Common myeloid progenitor, CD34-positive (primary cell): Measurements from ENCODE around the gene KRTAP24-1.
A peak's percentile ranks its signal among the peaks of the same experiment; 100 is the strongest.

Experiments used
- CTCF ChIA-PET: fragments of 350-600 bp; sonication (Branson Sonifier 250); formaldehyde crosslinking; loops from one replicate; lab custom pipeline; 2021; ENCODE audit warnings: antibody characterized with exemption; lab: Charles Lee
- POLR2A ChIA-PET: fragments of 350-600 bp; sonication (Branson Sonifier 250); formaldehyde crosslinking; loops from one replicate; lab custom pipeline; 2021; ENCODE audit warnings: antibody characterized with exemption; lab: Charles Lee
- DNase-seq, 3 donors: peaks; one replicate each; pipeline versions ENCODE4 v3.0.0 to v3.0.0-alpha.2; 2013
- H3K27ac ChIP-seq, 2 experiments: 1 replicate in 1 of 2; 2 replicates in 1 of 2; pipeline ENCODE4 v1.7.0; 2013; ENCODE audit warnings: inconsistent platforms in 2 of 2, low read length in 2 of 2, mild to moderate bottlenecking in 2 of 2, low read depth in 1 of 2, moderate library complexity in 1 of 2; ENCODE audit not compliant: severe bottlenecking in 2 of 2, insufficient read depth in 1 of 2, poor library complexity in 1 of 2
- H3K27me3 ChIP-seq, 5 experiments: replicated peaks in 2 of 5; 1 replicate in 3 of 5; 2 replicates in 2 of 5; pipeline versions ENCODE4 v1.6.1 to v1.7.0; 2013; ENCODE audit warnings: low read length in 4 of 5, mild to moderate bottlenecking in 2 of 5, moderate library complexity in 2 of 5, inconsistent platforms in 1 of 5; ENCODE audit not compliant: insufficient read depth in 5 of 5, control insufficient read depth in 4 of 5
- H3K36me3 ChIP-seq, 4 experiments: 1 replicate in 2 of 4; 2 replicates in 2 of 4; pipeline versions ENCODE4 v1.6.1 to v1.7.0; 2013; ENCODE audit warnings: low read length in 3 of 4, control low read depth in 1 of 4, mild to moderate bottlenecking in 1 of 4; ENCODE audit not compliant: control insufficient read depth in 4 of 4, insufficient read depth in 4 of 4
- H3K4me1 ChIP-seq, 4 experiments: 1 replicate in 3 of 4; 2 replicates in 1 of 4; pipeline versions ENCODE4 v1.6.1 to v1.7.1; 2013; ENCODE audit warnings: low read length in 3 of 4, mild to moderate bottlenecking in 3 of 4, control low read depth in 1 of 4, inconsistent platforms in 1 of 4, moderate library complexity in 1 of 4; ENCODE audit not compliant: control insufficient read depth in 4 of 4, insufficient read depth in 4 of 4; ENCODE audit errors: control extremely low read depth in 1 of 4
- H3K4me3 ChIP-seq, 7 experiments: 1 replicate in 4 of 7; 2 replicates in 3 of 7; pipeline versions ENCODE4 v1.5.1 to v1.7.0; 2013; ENCODE audit warnings: mild to moderate bottlenecking in 7 of 7, low read length in 6 of 7, moderate library complexity in 6 of 7, inconsistent platforms in 2 of 7, low read depth in 2 of 7, control low read depth in 1 of 7; ENCODE audit not compliant: insufficient read depth in 4 of 7, control insufficient read depth in 1 of 7; ENCODE audit errors: extremely low read depth in 1 of 7
- H3K9me3 ChIP-seq, 5 experiments: 1 replicate in 4 of 5; 2 replicates in 1 of 5; pipeline versions ENCODE4 v1.6.1 to v1.7.1; 2013; ENCODE audit warnings: low read length in 4 of 5, mild to moderate bottlenecking in 2 of 5, inconsistent platforms in 1 of 5, low read depth in 1 of 5, moderate library complexity in 1 of 5; ENCODE audit not compliant: control insufficient read depth in 4 of 5, insufficient read depth in 2 of 5; ENCODE audit errors: control extremely low read depth in 1 of 5
- WGBS: methylation state at CpG from one replicate; pipeline ENCODE4 v1.1.5; 2013; ENCODE audit not compliant: insufficient coverage; 5-methylcytosine and 5-hydroxymethylcytosine counted together

The KRTAP24-1 gene

GRCh38 chr21:30289215-30289614 is 6.5 kb upstream of the KRTAP24-1 start, which contains the start of gene KRTAP25-1:
Gene KRTAP25-1 (minus strand): TSS chr21:30289514. CDS start chr21:30289490, 24 bp downstream.
- no peaks in the 10 kb centered on the region for H3K9me3 ChIP-seq
- H3K4me1 ChIP-seq, result no peaks in the 10 kb centered on the region
- ChIA-PET POLR2A (no interaction called here), CTCF (no interaction called here)
- H3K27me3 ChIP-seq, result peaks cover 0 to 2% (median 0%) of the 10 kb centered on the region in 5 experiments
- WGBS, result 82% methylated on average over 2 of the region's 2 CpGs
- H3K36me3 ChIP-seq, result no peaks in the 10 kb centered on the region
- no peak for DNase-seq
- H3K4me3 ChIP-seq, result no peak within 1 kb of the TSS
- H3K27ac ChIP-seq, result no peak within 1 kb of the TSS

- Histone ChIP-seq H3K4me3 (no peak overlapping the region), H3K9me3 (no peaks in the 10 kb centered on the region), H3K36me3 (no peaks in the 10 kb centered on the region), H3K27me3 (no peaks in the 10 kb centered on the region), H3K4me1 (no peaks in the 10 kb centered on the region), H3K27ac (no peak overlapping the region)
- WGBS, result 100% methylated on average over 1 of the region's 1 CpG
- DNase-seq, result no peak
- POLR2A ChIA-PET, result no interaction called here
- CTCF ChIA-PET, result no interaction called here
Observed at GRCh38 chr21:30271611-30272010, 11.1 kb downstream of the KRTAP24-1 start.

- H3K27ac ChIP-seq, result no peak overlapping the region
- DNase-seq, result no peak
- H3K4me1 ChIP-seq, result no peaks in the 10 kb centered on the region
- no peaks in the 10 kb centered on the region for H3K27me3 ChIP-seq
- H3K4me3 ChIP-seq, result no peak overlapping the region
- H3K36me3 ChIP-seq, result no peaks in the 10 kb centered on the region
- WGBS, result 100% methylated on average over 4 of the region's 5 CpGs
- peaks cover 0 to 2% (median 0%) of the 10 kb centered on the region in 5 experiments for H3K9me3 ChIP-seq
- POLR2A ChIA-PET, result no interaction called here
- CTCF ChIA-PET, result no interaction called here
Observed at GRCh38 chr21:30271156-30271555, 11.6 kb downstream of the KRTAP24-1 start.

- Histone ChIP-seq H3K9me3 (peaks cover 0 to 9% (median 0%) of the 10 kb centered on the region in 5 experiments), H3K27ac (no peak overlapping the region), H3K27me3 (no peaks in the 10 kb centered on the region), H3K4me1 (no peaks in the 10 kb centered on the region), H3K4me3 (no peak overlapping the region), H3K36me3 (no peaks in the 10 kb centered on the region)
- DNase-seq, result no peak
- WGBS, result no CpG with 5 or more reads among the region's 3 CpGs
- POLR2A ChIA-PET, result no interaction called here
- CTCF ChIA-PET, result no interaction called here
Observed at GRCh38 chr21:30269803-30270530, 12.8 kb downstream of the KRTAP24-1 start.

- H3K36me3 ChIP-seq, result no peaks in the 10 kb centered on the region
- 71% methylated on average over 3 of the region's 5 CpGs for WGBS
- ChIA-PET CTCF (no interaction called here), POLR2A (no interaction called here)
- no peaks in the 10 kb centered on the region for H3K27me3 ChIP-seq
- no peaks in the 10 kb centered on the region for H3K4me1 ChIP-seq
- H3K9me3 ChIP-seq, result peaks cover 0 to 9% (median 0%) of the 10 kb centered on the region in 5 experiments
- H3K4me3 ChIP-seq, result no peak overlapping the region
- H3K27ac ChIP-seq, result no peak overlapping the region
- DNase-seq, result peak in 2 of 3 donors; percentile 2 to 7
Observed at GRCh38 chr21:30268608-30269197, 14.0 kb downstream of the KRTAP24-1 start.

GRCh38 chr21:30257773-30258172 is 25.0 kb downstream of the KRTAP24-1 start:
- no peak for DNase-seq
- Histone ChIP-seq H3K36me3 (no peaks in the 10 kb centered on the region), H3K9me3 (no peaks in the 10 kb centered on the region), H3K4me3 (no peak overlapping the region), H3K27ac (no peak overlapping the region), H3K4me1 (no peaks in the 10 kb centered on the region), H3K27me3 (no peaks in the 10 kb centered on the region)
- 95% methylated on average over 3 of the region's 4 CpGs for WGBS
- ChIA-PET POLR2A (no interaction called here), CTCF (no interaction called here)

- Histone ChIP-seq H3K27ac (no peak overlapping the region), H3K4me3 (no peak overlapping the region), H3K27me3 (no peaks in the 10 kb centered on the region), H3K4me1 (no peaks in the 10 kb centered on the region), H3K36me3 (no peaks in the 10 kb centered on the region), H3K9me3 (no peaks in the 10 kb centered on the region)
- ChIA-PET POLR2A (interaction anchor here (0.6 kb wide), 1 partner anchor 75 kb away, joined by 3 read pairs; no protein-coding TSS in a partner anchor), CTCF (no interaction called here)
- DNase-seq, result no peak
- 97% methylated on average over 4 of the region's 4 CpGs for WGBS
Observed at GRCh38 chr21:30256100-30256499, 26.6 kb downstream of the KRTAP24-1 start.
